Endothelial cell of umbilical vein (primary cell): Measurements from ENCODE around the gene SLC6A1.

ENCODE experiments used
- CTCF ChIP-seq, 2 donors: IDR thresholded peaks; 1 replicate in 1 of 2; 2 replicates in 1 of 2; pipeline ENCODE4 v1.5.1; 2011; ENCODE audit warnings: low read length in 2 of 2, mild to moderate bottlenecking in 2 of 2, moderate library complexity in 2 of 2, control low read depth in 1 of 2, inconsistent platforms in 1 of 2, low read depth in 1 of 2; ENCODE audit not compliant: insufficient read depth in 1 of 2; ENCODE audit errors: extremely low read depth in 1 of 2
- EZH2 ChIP-seq: IDR thresholded peaks from 2 replicates; pipeline ENCODE4 v1.6.1; 2012; ENCODE audit warnings: borderline replicate concordance, low read depth, mild to moderate bottlenecking, moderate library complexity, low read length, inconsistent platforms; ENCODE audit not compliant: severe bottlenecking
- FOS ChIP-seq: IDR thresholded peaks from 2 replicates; pipeline ENCODE4 v1.6.1; 2011; ENCODE audit warnings: mild to moderate bottlenecking, low read length, moderate library complexity, borderline replicate concordance; ENCODE audit not compliant: insufficient read depth
- JUN ChIP-seq: IDR thresholded peaks from 2 replicates; pipeline ENCODE4 v1.6.1; 2011; ENCODE audit warnings: borderline replicate concordance, low read depth; ENCODE audit not compliant: insufficient read length, insufficient read depth
- MAX ChIP-seq: IDR thresholded peaks from 2 replicates; pipeline ENCODE4 v1.6.1; 2011; ENCODE audit not compliant: insufficient read depth, insufficient read length
- MYC ChIP-seq: IDR thresholded peaks from one replicate; pipeline ENCODE4 v1.6.1; 2011; ENCODE audit warnings: mild to moderate bottlenecking, low read depth, low read length
- POLR2A ChIP-seq: IDR thresholded peaks from 2 replicates; pipeline ENCODE4 v1.6.1; 2012; ENCODE audit warnings: low read depth, mild to moderate bottlenecking, control low read depth, low read length
- POLR2AphosphoS5 ChIP-seq: IDR thresholded peaks from 2 replicates; pipeline ENCODE4 v1.6.1; 2012; ENCODE audit warnings: low read depth, mild to moderate bottlenecking, control low read depth, low read length, moderate library complexity; ENCODE audit not compliant: insufficient read depth

- TF ChIP-seq JUN (no peak), POLR2AphosphoS5 (no peak), CTCF (IDR thresholded peaks at IDR 0.05; ENCODE audit: extremely low read depth in 1 of 2, insufficient read depth in 1 of 2, low read depth in 1 of 2, low read length in 2 of 2) (no peak), MAX (no peak), EZH2 (no peak), MYC (no peak), POLR2A (no peak), FOS (no peak)
Measured at GRCh38 chr3:10948326-10948725, 44.2 kb upstream of the SLC6A1 start.
